Left hindlimb (tissue), 1 donor: ENCODE data around the gene INSC.

Experiments
- DNase-seq: peaks from one replicate; pipeline ENCODE4 v3.0.0-alpha.2; 2018

The INSC gene

DNA sequence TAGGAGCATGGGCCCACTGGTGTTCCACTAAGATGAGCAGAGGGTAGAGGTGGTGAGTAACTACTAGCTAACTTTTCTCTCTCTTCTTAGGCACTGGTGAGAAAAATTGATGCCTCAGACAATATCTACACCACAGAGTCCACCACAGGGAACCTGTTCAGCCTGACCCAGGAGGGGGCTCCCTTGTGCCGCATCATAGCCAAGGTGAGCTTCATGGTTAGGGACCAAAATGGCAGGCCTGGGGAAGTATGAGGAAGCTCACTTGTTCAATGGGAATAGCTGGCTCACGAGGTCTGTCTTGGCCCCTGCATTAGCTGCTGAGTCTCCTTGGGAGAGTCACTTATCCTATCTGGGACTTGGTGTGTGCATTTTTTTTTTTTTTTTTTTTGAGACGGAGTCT is 75.9 kb downstream of the INSC start:
- no peak for DNase-seq

DNA sequence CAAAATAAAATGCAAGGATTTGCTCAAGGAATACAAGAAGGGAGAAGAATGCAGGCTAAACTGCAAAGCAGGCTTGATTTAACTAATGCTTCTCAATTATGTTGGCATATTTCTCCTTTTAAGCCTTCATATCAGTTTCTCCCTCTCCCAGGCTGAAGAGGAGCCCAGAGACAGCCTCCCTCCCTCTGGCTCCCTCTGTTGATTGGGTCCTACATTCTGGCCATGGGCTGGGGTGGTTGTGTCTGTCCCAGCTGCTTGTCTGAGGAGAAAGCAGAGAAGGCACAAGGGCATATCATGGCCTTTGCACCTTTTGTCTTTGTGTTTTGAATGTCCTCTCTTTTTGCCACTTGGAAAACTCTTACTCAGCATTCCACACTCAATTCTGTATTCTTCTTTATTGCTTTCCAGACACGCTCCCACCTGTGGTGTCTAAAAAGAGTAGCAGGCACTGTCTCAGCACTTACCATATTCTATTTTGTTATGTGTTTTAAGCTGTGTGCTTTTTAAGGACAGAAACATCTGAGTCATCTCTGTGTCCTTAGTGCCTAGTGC is 77.4 kb downstream of the INSC start:
- DNase-seq, result no peak

DNA sequence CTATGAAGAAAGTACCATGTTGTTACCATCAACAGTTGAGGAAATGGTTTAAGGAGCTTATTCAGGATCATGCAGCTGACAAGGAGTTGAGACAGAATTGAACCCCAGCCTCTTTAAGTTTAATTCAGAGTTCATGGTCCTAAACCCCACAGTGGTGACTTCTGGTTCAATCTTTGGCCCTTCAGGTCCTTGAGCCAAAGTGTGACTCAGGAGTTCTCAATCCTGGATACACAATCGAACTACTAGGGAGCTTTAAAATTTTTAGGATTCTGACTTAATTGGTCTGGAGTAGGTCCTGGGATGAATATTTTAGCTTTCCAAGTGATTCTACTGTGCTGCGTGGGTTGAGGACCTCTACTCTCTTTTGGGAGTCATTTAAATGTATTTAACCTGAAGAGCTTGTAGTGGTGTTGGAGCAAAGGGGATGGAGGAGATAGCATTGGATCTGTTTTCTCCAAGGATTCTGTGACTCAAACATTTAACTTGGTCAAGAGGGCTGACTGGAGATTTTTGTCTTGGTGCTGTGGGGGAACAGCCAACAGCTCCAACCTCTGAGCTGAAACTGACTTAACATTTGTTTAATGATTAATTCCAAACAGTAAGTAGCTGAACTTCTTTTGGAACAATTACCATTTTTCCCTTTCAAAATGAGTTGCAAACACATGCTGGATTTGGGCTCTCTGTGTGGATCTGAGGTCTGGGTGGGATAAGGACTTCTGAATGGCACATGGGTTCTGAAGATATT is 80.1 kb downstream of the INSC start:
- DNase-seq, result no peak

DNA sequence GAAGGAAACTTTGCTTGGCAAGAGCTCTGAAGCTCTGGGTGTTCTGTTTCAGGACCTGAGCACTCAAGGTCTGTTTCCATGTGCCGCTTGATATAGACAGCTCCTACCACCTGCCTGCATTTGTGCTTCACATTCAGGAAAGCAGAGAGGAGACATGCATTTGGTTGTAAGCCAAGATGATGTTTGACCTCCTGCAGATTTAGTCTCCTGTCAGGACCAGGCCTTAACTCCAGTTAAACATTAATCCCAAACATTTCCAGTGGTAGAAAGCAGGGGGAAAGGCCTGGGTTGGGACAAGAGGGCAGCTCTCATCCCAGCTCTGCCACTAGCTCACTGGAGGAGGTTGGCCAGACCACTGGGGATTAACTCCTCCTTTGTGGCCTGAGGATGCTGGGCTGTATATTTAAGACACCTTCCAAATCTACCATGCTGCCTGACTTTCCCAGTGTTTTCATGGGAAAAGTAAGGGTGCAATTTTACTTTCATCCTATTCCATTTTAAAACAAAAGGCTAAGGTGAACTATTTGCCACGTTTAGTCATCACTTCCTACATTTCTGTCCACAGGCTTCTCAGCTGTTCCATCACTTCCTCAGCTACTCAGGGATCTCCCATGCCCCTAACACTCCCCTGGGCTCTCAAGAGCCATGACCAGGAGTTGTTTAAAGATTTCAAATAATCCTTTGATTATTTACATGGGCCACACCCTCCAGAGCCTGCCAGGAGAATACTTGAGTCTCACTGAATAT is 80.9 kb downstream of the INSC start:
- no peak for DNase-seq

DNA sequence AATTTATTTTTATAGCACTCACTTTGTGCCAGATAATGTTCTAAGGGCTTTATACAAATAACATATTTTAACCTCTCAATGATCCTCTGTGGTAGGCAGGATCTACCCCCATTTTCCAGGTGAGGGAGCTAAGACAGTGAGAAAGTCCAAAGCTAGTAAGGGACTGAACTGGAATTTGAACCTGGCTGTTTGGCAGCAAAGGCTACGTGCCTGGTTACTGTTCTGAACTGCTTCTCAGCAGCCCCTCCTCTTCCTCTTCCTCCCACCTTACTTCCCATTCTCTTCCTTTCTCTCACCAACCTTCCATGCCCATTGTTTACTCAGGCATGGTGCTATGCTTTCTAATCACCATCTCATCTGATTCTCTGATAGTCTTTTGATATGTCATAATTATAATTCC is 82.0 kb downstream of the INSC start:
- DNase-seq, result no peak

DNA sequence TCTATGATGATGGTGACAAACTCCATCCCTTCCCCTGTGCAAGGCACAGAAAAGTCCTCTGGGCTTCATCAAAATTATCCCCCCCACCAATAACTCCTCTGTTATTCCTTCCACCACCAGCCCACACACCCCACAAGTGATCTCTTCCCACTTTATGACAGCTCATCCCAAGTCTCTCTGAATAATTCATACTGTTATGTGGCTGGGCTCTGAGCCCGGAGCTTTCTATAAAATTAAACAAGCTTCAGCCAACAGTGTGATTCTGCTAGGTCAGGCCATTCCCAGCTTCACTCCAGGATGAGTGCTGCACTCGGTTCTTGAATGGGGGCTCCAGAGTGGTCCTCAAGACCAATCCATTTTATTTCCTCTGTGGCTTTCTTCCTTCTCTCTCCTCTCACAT is 83.0 kb downstream of the INSC start:
- DNase-seq, result peak; percentile 62

DNA sequence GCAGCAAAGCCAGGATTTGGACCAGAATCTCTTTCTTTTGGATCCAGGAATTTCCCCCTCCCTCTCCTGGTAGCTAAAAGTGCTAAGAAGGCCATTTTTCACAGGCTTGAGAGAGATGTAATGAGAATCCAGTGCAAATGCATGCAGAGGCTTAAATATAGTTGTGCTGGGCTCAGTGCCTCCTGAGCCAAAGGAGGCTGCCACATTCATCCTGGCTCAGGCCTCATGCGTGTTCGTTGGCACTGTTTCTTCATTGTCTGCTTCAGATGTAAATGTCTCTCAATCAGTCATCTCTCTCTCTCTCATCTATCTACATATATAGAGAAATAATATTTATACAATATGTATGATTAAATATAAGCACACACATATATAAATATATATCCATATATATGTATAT is 83.6 kb downstream of the INSC start:
- no peak for DNase-seq

DNA sequence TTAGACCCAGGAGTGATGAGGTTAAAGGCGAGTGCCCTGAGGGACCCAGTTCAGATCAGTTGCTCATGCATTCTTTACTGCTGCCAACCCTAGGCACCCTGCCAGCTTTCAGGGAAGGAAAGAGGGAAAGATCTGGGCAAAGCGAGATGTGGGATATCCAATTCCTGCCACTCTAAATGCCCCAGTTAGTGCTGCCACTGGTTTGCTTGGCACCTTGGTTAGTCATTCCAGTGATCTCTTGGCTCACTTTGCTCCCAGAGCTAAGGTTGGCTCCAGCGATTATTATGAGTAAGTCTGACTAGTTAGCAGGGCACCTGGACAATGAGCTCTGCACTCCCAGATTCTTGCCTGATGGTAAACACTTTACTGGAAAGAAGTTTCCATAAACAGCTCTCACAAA is 85.0 kb downstream of the INSC start:
- no peak for DNase-seq

DNA sequence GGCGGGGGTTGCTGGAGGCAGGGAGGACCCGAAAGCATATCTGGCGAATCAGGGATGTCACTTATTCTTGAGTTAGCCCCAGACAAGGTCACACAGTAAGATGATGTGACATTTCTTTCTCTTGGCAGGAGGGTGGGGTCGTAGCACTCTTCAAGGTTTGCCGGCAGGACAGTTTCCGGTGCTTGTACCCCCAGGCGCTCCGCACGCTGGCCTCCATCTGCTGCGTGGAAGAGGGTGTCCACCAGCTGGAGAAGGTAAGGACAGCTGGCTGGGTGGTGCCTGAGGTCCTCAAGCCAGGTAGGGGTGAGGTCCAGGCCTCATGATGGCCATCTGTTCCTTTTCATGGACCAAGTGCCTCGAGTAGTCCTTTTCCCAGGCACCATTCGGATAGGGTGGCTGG is 86.0 kb downstream of the INSC start:
- DNase-seq, result no peak

DNA sequence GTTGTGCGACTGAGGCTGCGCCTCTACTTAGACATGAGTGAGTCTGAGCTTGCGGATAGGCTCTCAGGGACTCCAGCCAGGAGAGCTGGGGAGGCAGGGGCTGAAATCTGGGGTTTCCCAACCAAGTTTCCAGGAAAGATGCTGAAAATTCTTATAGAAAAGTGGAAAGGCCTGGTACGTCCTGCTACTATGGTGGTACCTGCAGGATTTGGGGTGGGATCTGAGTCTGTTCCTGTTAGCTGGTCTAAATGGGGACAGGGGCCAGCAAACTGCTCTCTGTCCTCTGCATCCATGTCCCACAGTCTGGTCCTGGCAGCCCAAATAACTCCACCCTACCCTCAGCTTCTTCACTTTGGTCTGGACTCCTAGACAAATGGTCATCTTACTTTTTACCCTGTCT is 86.9 kb downstream of the INSC start:
- DNase-seq, result no peak

DNA sequence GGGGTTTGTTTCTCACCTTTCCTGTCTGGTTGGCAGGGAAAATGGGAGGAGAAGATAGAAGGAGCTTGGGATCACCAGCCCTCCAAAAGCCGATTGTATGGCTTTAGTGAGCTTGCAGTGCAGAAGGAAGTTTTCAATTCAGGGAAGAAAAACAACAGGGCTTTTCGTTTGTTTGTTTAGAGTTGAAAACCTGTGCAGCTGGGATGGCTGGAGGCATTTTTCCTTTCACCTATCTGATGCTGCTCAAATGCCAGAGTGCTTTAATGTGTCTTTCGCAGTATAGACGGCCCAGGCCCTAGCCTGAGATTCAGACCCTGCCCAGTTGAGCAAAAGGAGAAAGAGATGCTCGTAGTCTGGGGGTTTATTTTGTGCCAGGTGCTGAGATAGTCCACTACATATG is 87.9 kb downstream of the INSC start:
- DNase-seq, result no peak

DNA sequence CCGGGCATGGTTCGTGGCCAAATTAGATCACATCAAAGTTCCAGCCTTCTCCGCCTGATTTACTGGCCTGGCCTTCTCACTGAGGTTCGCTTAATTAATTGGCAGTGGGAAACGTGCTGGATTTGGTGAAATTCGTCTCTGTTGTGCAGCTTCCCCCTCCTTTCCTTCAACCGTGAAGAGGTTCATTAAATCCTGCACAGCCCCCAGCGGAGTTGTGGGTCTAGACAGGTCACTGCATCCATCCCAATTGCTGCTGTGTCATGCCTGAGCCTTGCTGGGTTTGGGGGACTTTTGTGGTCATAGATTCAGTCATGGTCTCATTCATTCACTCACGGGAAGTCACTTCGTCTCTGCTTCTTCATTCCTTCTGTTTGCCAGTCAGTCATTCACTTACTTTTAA is 90.0 kb downstream of the INSC start:
- DNase-seq, result no peak

DNA sequence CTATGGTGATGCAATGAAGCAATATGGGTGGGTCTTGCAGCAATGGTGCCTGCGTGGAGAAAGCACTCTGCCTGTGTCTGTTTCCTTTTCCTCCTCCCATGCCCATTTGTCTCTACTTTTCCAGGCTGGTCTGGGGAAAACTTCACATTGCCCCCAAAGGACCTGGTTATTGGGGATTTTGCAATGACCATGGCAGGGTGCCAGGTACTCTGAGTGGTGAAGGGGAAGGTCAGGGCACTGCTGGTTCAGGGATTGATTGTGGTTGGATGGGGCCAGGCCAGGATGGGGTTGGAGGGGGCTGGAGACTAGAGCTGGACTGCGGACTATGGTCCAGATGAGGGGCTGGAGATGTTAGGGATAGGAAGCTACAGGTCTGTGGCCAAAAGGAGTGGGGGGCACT is 92.1 kb downstream of the INSC start:
- no peak for DNase-seq

DNA sequence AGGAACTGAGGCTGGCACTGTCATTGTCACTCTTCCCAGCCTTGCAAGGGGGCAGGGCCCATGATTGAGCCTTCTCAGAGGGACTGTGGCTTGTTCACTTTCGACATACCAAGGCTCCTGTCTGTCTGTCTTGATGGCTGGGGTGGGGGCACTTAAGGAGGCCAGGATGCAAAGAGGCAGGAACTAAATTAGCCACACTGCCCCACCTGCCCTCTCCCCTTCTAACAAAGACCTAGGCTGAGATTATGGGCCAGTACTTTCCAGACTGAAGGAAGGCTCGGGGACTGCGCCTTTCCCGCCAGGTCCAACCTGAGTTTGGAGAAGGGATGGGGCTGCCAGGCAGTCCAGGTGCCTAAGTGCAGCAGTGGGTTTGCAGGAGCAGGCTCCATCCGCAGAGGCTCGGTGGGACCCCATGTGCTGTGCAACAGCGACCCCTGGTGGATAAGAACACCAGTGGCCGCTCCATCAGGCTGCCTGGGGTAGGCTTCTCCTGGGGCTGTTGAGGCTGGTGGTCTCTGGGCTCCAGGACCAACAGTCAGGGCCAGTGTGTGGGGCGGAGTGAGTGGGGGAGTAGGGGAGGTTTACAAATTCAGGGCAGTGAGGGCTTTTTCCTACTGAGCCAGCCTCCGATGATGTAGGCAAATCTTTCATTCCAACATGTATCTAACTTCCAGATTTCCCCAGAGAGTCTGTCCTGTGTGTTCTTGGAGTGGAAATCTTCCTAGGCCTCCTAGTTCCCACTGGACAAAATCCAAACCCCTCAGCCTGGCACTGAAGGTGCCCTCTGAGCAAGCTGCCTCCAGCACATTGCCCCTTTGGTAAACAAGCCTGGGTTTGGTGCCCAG is 93.9 kb downstream of the INSC start:
- DNase-seq, result peak; percentile 82

DNA sequence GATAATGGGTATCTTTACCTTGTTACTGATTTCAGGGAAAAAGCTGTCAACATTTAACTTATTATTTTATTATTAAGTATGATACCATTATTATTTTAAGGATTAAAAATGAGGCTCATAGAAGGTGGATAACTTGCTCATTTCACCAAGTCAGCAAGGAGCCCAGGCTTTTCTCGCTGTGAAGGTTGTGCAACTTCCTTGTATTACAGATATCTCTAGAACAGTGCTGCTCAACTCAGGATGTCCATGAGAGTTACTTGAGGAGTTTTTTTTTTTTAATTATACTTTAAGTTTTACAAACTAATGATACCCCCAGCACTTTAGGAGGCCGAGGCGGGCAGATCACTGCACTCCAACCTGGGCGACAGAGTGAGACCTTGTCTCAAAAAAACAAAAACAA is 98.2 kb downstream of the INSC start:
- DNase-seq, result no peak

DNA sequence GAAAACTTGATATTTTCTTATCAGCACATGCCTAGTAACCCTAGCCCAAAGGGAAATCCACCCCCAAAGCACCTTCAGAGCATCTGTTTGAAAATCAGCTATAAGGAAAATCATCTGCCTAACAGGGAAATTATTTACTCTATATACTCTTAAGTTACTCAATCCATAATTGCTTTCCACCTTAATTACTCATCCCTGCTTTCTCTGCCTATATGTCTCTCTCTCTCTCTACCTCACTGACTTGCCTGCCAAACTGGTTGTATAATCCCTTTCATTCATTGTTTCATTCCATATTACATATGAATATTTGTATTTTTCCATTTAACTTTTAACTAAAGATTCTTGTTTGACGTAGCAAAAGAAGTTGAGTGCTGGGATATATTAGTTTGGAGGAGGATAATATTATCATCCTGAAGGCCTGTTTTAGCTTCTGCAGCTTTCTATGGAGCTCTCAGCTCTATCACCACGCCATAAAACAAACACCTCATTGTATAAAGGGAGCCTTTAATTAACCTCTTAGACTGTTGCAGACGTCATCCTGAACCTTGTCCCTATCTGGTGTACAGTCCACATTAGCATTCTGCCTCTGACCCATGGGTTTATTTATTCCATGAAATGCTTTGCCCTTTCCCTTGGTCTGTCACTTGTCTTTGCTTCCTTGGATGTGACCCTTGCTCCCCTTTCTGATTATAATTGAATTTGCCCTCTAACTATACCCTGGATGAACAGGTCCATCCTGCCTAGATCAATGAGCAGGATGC is 98.9 kb downstream of the INSC start:
- no peak for DNase-seq

DNA sequence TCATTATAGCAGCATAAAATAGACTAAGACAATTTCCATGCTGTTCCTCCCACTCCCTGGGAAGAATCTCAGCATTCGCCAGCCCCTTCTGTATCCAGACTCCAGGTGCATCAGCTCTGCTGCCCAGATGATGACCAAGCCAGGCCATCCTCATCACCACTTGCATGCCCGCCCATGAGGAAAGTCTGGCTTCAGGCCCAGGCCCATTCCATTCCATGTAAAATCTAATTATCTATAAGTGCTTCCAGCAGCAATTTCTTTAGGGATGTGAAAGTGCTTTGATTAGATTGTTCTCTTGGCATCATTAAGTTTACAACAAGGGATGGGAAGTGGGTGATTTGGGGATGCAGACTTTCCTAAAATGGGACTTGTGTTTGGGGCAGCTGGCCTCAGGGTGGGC is 100.3 kb downstream of the INSC start:
- DNase-seq, result no peak

DNA sequence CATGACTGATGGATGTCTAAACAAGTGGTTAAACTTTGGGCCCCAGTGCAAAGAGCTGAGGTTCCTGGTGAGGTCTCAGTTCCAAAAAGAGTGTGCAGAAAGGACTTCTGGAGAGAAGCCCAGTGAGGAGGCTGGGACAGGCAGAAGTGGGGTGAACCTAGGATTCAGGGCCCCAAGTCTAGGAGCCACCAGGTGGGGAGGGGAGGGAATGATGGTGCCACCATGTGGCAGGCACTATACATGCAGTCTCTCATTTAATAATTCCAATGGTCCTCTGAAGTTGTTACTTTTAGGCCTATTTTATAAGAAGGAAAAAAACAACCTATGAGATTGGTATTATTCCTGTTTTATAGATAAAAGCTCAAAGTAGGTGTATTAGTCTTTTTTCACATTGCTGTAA is 102.0 kb downstream of the INSC start:
- DNase-seq, result no peak

DNA sequence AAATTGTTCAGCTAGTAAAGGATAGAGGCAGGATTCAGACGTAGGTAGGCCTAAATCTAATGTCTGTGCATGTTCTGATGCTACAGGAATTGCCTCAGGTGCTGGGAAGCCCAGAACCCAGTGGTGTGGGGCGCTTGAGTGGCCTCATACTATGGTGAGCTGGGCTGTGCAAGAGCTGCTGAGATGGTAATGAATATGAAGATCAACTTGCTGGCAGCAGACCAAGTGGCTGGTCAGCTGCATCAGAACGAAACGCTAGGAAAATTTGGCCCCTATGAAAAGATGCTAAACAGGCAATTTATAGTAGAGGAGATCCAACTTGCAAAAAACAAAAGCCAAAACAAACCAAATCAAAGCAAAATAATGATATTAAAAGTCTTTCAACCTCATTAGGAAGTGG is 102.7 kb downstream of the INSC start:
- DNase-seq, result no peak

DNA sequence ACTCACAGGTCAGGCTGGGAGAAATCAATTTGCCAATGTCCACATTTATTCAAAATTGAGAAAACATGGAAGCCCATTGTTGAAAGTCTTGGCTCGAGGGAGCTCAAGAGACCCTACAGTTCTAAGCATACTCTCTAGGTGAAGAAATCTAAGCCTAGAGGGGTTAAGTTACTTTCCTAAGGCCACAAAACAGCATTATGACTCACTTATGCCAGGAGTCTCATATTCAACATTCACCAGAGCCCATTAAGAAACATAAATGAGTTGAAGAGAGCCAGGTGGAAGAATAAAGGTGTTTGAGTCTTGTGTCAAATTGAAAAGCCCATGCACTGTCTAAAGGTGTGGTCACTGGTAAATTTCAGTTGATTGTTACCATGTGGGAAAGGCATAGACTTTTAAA is 108.1 kb downstream of the INSC start:
- no peak for DNase-seq

DNA sequence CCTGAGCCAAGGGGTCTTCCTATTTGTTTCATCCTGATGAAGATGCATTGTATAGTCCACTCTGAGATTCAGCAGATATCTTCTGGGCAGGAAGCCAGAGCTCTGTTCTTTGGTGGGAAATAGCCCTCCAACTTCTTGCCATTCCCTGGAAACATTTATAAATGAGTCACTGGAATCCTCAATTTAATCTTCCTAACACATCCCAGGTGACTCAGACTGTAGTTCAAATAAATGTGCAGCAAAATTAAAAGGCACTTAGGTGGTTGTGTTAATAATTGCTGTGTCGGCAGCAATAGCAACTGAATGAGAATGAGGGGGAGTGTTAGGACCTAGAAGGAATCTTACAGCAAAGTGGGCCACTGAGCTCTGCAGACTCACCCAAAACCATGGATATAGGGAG is 108.6 kb downstream of the INSC start:
- no peak for DNase-seq

DNA sequence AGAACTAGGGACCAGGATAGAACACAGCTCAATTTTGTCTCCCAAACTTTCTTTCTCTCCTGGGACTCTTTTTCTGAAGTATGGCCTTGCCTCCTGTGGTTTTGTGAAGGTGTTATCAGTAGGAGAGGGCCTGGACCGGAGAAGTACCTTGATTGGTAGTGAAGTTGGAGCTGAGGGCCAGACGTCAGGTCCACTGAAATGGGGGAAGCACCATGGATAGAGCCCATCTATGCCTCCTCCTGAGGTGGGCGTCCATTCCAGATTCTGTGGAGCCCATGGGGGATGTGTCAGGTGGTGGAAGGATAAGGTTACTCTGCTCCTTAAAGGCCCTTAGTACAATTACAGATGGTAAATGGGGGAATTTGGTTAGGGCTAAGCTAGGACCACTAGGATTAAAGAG is 109.7 kb downstream of the INSC start:
- no peak for DNase-seq

DNA sequence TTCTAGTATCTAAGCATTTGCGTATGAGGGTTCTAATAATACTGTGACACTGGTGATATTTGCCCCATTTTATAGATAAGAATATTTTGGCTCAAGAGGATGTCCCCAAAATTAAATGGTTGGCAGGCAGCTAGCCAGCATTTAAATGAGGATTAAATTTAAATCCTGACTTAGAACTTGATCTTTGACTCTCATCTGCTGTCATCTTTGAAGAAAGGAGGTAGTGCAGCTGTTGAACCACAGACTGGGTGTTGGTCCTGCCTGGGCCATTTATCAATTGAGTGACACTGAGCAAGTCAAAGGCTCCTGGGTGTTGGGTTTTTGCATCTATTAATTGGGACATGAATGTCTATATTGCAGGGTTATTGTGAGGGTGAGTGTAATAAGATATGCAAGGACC is 112.3 kb downstream of the INSC start:
- no peak for DNase-seq
